Measurements from ENCODE around the gene PBX3.
A peak's percentile ranks its signal among the peaks of the same experiment; 100 is the strongest.
"Not testable (repeated sequence)": the region's sequence is repeated elsewhere in the genome, so short reads cannot be mapped to it uniquely, and the experiment has no call there.

Gene PBX3

GRCh38 chr9:125779220-125779565 lies 32.0 kb downstream of the PBX3 start:
- DNase-seq = not testable (repeated sequence)

GRCh38 chr9:125782718-125783117 lies 35.5 kb downstream of the PBX3 start:
- no peak for DNase-seq

GRCh38 chr9:125784286-125785049 lies 37.3 kb downstream of the PBX3 start:
- DNase-seq = no peak

GRCh38 chr9:125785248-125785751 lies 38.1 kb downstream of the PBX3 start:
- no peak for DNase-seq

- DNase-seq = no peak
These were observed 40.5 kb downstream of the PBX3 start for GRCh38 chr9:125787715-125788114.

GRCh38 chr9:125789196-125789595 lies 42.0 kb downstream of the PBX3 start:
- no peak for DNase-seq

GRCh38 chr9:125794708-125795107 lies 47.5 kb downstream of the PBX3 start:
- DNase-seq = no peak

GRCh38 chr9:125795970-125796596 lies 48.9 kb downstream of the PBX3 start:
- no peak for DNase-seq

GRCh38 chr9:125797930-125798329 lies 50.8 kb downstream of the PBX3 start:
- DNase-seq = no peak

GRCh38 chr9:125803526-125803925 lies 56.4 kb downstream of the PBX3 start:
- DNase-seq = no peak

GRCh38 chr9:125805057-125805456 lies 57.9 kb downstream of the PBX3 start:
- DNase-seq = no peak

- no peak for DNase-seq
These were observed 58.4 kb downstream of the PBX3 start for GRCh38 chr9:125805586-125805985.

GRCh38 chr9:125807079-125807478 lies 59.9 kb downstream of the PBX3 start:
- DNase-seq = no peak

- no peak for DNase-seq
These were observed 63.0 kb downstream of the PBX3 start for GRCh38 chr9:125810161-125810560.

- DNase-seq = no peak
These were observed 63.8 kb downstream of the PBX3 start for GRCh38 chr9:125811002-125811401.

GRCh38 chr9:125812403-125812802 lies 65.2 kb downstream of the PBX3 start:
- DNase-seq = no peak

- DNase-seq = no peak
These were observed 68.4 kb downstream of the PBX3 start for GRCh38 chr9:125815568-125815967.

GRCh38 chr9:125816321-125816720 lies 69.1 kb downstream of the PBX3 start:
- no peak for DNase-seq

- DNase-seq = peak; percentile 10
These were observed 73.1 kb downstream of the PBX3 start for GRCh38 chr9:125820100-125820804.

- no peak for DNase-seq
These were observed 73.9 kb downstream of the PBX3 start for GRCh38 chr9:125821078-125821477.

GRCh38 chr9:125822160-125822559 lies 75.0 kb downstream of the PBX3 start:
- DNase-seq = no peak

- DNase-seq = peak; percentile 29
These were observed 75.7 kb downstream of the PBX3 start for GRCh38 chr9:125822902-125823301.

- DNase-seq = peak; percentile 71
These were observed 76.8 kb downstream of the PBX3 start for GRCh38 chr9:125823874-125824406.

GRCh38 chr9:125825762-125826161 lies 78.6 kb downstream of the PBX3 start:
- no peak for DNase-seq

All from CD4-positive, alpha-beta T cell treated with Interleukin-12 subunit alpha and Interleukin-12 subunit beta, for 1 hour (primary cell).